ENCODE data around the gene SH3PXD2A.

Gene SH3PXD2A

GRCh38 chr10:103554488-103555324 is 300.7 kb downstream of the SH3PXD2A start (continued):
- TF ChIP-seq ZNF404 (tag by site-specific recombination; IDR thresholded peaks at IDR 0.05), result no peak
- no peak for TF ChIP-seq PRDM2 (tag by site-specific recombination; IDR thresholded peaks at IDR 0.05; ENCODE audit: borderline replicate concordance)
- no peak for TF ChIP-seq ZNF555 (tag by site-specific recombination; conservative IDR thresholded peaks at IDR 0.05)
- no peak for TF ChIP-seq ZNF239 (tag by site-specific recombination; IDR thresholded peaks at IDR 0.05)
- TF ChIP-seq ZNF121 (tag by site-specific recombination; IDR thresholded peaks at IDR 0.05), result no peak
- TF ChIP-seq ZNF248 (tag by site-specific recombination; IDR thresholded peaks at IDR 0.05), result no peak
- no peak for TF ChIP-seq YY2 (tag by site-specific recombination; IDR thresholded peaks at IDR 0.05)
- no peak for TF ChIP-seq ZNF362 (tag by site-specific recombination; IDR thresholded peaks at IDR 0.05)
- TF ChIP-seq ZFHX2 (tag by site-specific recombination; conservative IDR thresholded peaks at IDR 0.05), result peak; percentile 91
- TF ChIP-seq ZNF596 (tag by site-specific recombination; IDR thresholded peaks at IDR 0.05), result no peak
- TF ChIP-seq ZBTB7A (tag by site-specific recombination; IDR thresholded peaks at IDR 0.05; ENCODE audit: low read depth), result no peak
- TF ChIP-seq SCRT1 (tag by site-specific recombination; IDR thresholded peaks at IDR 0.05; ENCODE audit: borderline replicate concordance), result peak; percentile 89
- peak; percentile 47; the same call in 1 of the 2 replicates for TF ChIP-seq ZNF600 (tag by site-specific recombination; IDR thresholded peaks at IDR 0.05)
- no peak for TF ChIP-seq ZNF274 (IDR thresholded peaks at IDR 0.05; ENCODE audit: low read length)
- no peak for TF ChIP-seq ZNF274 (tag by site-specific recombination; IDR thresholded peaks at IDR 0.05; ENCODE audit: borderline replicate concordance)
- no peak for TF ChIP-seq ZNF837 (tag by site-specific recombination; IDR thresholded peaks at IDR 0.05)
- no peak for TF ChIP-seq ZNF510 (tag by site-specific recombination; IDR thresholded peaks at IDR 0.05; ENCODE audit: insufficient replicate concordance)
- peak; percentile 96 for TF ChIP-seq SCRT2 (tag by site-specific recombination; IDR thresholded peaks at IDR 0.05)
- no peak for TF ChIP-seq ZNF623 (tag by site-specific recombination; IDR thresholded peaks at IDR 0.05)
- peak; percentile 57 for TF ChIP-seq KLF1 (tag by site-specific recombination; IDR thresholded peaks at IDR 0.05)
- TF ChIP-seq ZNF324 (tag by site-specific recombination; IDR thresholded peaks at IDR 0.05), result no peak
- TF ChIP-seq, protein P1, sequence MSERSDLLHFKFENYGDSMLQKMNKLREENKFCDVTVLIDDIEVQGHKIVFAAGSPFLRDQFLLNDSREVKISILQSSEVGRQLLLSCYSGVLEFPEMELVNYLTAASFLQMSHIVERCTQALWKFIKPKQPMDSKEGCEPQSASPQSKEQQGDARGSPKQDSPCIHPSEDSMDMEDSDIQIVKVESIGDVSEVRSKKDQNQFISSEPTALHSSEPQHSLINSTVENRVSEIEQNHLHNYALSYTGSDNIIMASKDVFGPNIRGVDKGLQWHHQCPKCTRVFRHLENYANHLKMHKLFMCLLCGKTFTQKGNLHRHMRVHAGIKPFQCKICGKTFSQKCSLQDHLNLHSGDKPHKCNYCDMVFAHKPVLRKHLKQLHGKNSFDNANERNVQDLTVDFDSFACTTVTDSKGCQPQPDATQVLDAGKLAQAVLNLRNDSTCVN (tag by site-specific recombination; optimal IDR thresholded peaks at IDR 0.05), result peak; percentile 62
- peak; percentile 9; the same call in 1 of the 2 replicates for TF ChIP-seq ZNF341 (tag by site-specific recombination; IDR thresholded peaks at IDR 0.05; ENCODE audit: low read depth)
- TF ChIP-seq ZNF155 (tag by site-specific recombination; IDR thresholded peaks at IDR 0.05), result no peak
- no peak for TF ChIP-seq ZNF169 (tag by site-specific recombination; IDR thresholded peaks at IDR 0.05)
- no peak for TF ChIP-seq ZNF707 (tag by site-specific recombination; IDR thresholded peaks at IDR 0.05)
- TF ChIP-seq, protein P2, sequence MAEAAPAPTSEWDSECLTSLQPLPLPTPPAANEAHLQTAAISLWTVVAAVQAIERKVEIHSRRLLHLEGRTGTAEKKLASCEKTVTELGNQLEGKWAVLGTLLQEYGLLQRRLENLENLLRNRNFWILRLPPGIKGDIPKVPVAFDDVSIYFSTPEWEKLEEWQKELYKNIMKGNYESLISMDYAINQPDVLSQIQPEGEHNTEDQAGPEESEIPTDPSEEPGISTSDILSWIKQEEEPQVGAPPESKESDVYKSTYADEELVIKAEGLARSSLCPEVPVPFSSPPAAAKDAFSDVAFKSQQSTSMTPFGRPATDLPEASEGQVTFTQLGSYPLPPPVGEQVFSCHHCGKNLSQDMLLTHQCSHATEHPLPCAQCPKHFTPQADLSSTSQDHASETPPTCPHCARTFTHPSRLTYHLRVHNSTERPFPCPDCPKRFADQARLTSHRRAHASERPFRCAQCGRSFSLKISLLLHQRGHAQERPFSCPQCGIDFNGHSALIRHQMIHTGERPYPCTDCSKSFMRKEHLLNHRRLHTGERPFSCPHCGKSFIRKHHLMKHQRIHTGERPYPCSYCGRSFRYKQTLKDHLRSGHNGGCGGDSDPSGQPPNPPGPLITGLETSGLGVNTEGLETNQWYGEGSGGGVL (tag by site-specific recombination; IDR thresholded peaks at IDR 0.05), result peak; percentile 55; the same call in 1 of the 2 replicates
- TF ChIP-seq ZNF776 (tag by site-specific recombination; IDR thresholded peaks at IDR 0.05; ENCODE audit: borderline replicate concordance), result no peak
- 0 out of 2 replicates have a peak, but pooled peaks have one; percentile 8 for TF ChIP-seq WT1 (tag by site-specific recombination; IDR thresholded peaks at IDR 0.05)
- TF ChIP-seq TRIM28 (IDR thresholded peaks at IDR 0.05; ENCODE audit: borderline replicate concordance, low read length), result peak; percentile 90; the same call in 1 of the 2 replicates
